NCI-H524 (cell line): ENCODE measurements around the gene VDAC1.
"Not testable (repeated sequence)": the region's sequence is repeated elsewhere in the genome, so short reads cannot be mapped to it uniquely, and the experiment has no call there.

ENCODE experiments used
- DNase-seq, 2 experiments: peaks; one replicate each; lab custom pipeline; 2025; lab: John Stamatoyannopoulos, UW

VDAC1 gene

GRCh38 chr5:133941456-133942196, 63.1 kb downstream of the VDAC1 start:
- no peak for DNase-seq

- no peak for DNase-seq
These were observed 65.1 kb downstream of the VDAC1 start for GRCh38 chr5:133939668-133940067.

GRCh38 chr5:133938929-133939328, 65.8 kb downstream of the VDAC1 start:
- DNase-seq: no peak

GRCh38 chr5:133938039-133938821, 66.5 kb downstream of the VDAC1 start:
- no peak for DNase-seq

GRCh38 chr5:133937628-133938027, 67.1 kb downstream of the VDAC1 start:
- DNase-seq: not testable (repeated sequence)

GRCh38 chr5:133936651-133937015, 68.1 kb downstream of the VDAC1 start:
- DNase-seq: no peak

- DNase-seq: not testable (repeated sequence)
These were observed 68.7 kb downstream of the VDAC1 start for GRCh38 chr5:133935991-133936650.

- no peak for DNase-seq
These were observed 69.2 kb downstream of the VDAC1 start for GRCh38 chr5:133935667-133935940.

- DNase-seq: no peak
These were observed 69.7 kb downstream of the VDAC1 start for GRCh38 chr5:133934822-133935666.

GRCh38 chr5:133934311-133934710, 70.5 kb downstream of the VDAC1 start:
- no peak for DNase-seq

- DNase-seq: no peak
These were observed 71.0 kb downstream of the VDAC1 start for GRCh38 chr5:133933670-133934295.

GRCh38 chr5:133933169-133933509, 71.6 kb downstream of the VDAC1 start:
- DNase-seq: no peak

- DNase-seq: peak in 1 of 2 experiments; percentile 42
These were observed 72.2 kb downstream of the VDAC1 start for GRCh38 chr5:133932441-133933168.

- no peak for DNase-seq
These were observed 73.2 kb downstream of the VDAC1 start for GRCh38 chr5:133931546-133931945.

- DNase-seq: no peak
These were observed 74.0 kb downstream of the VDAC1 start for GRCh38 chr5:133930813-133931090.

GRCh38 chr5:133930061-133930812, 74.5 kb downstream of the VDAC1 start:
- DNase-seq: no peak

- no peak for DNase-seq
These were observed 76.0 kb downstream of the VDAC1 start for GRCh38 chr5:133928587-133929393.

GRCh38 chr5:133927300-133928180, 77.2 kb downstream of the VDAC1 start:
- no peak for DNase-seq
